ENCODE results near the gene MID1.
A peak's percentile ranks its signal among the peaks of the same experiment; 100 is the strongest.

The MID1 gene

GRCh38 chrX:10479508-10479907 lies 140.9 kb downstream of the MID1 start:
- no peak for DNase-seq
- in situ Hi-C loops (cut with HindIII; ENCODE audit: low pct_ligation_motif_present, low pct_unique_long_range_greater_than_20kb, low sequenced_read_pairs) = no loop called here

- no peak for DNase-seq
- in situ Hi-C loops (cut with HindIII; ENCODE audit: low pct_ligation_motif_present, low pct_unique_long_range_greater_than_20kb, low sequenced_read_pairs) = no loop called here
These were observed 142.9 kb downstream of the MID1 start for GRCh38 chrX:10477525-10477924.

GRCh38 chrX:10474913-10475568 lies 145.3 kb downstream of the MID1 start:
- in situ Hi-C loops (cut with HindIII; ENCODE audit: low pct_ligation_motif_present, low pct_unique_long_range_greater_than_20kb, low sequenced_read_pairs) = no loop called here
- DNase-seq = no peak

- no peak for DNase-seq
- in situ Hi-C loops (cut with HindIII; ENCODE audit: low pct_ligation_motif_present, low pct_unique_long_range_greater_than_20kb, low sequenced_read_pairs) = no loop called here
These were observed 145.9 kb downstream of the MID1 start for GRCh38 chrX:10474510-10474909.

- no peak for DNase-seq
- in situ Hi-C loops (cut with HindIII; ENCODE audit: low pct_ligation_motif_present, low pct_unique_long_range_greater_than_20kb, low sequenced_read_pairs) = no loop called here
These were observed 149.0 kb downstream of the MID1 start for GRCh38 chrX:10471418-10471817.

GRCh38 chrX:10470009-10470408 lies 150.4 kb downstream of the MID1 start:
- DNase-seq = no peak
- in situ Hi-C loops (cut with HindIII; ENCODE audit: low pct_ligation_motif_present, low pct_unique_long_range_greater_than_20kb, low sequenced_read_pairs) = no loop called here

- DNase-seq = no peak
- in situ Hi-C loops (cut with HindIII; ENCODE audit: low pct_ligation_motif_present, low pct_unique_long_range_greater_than_20kb, low sequenced_read_pairs) = no loop called here
These were observed 152.6 kb downstream of the MID1 start for GRCh38 chrX:10467793-10468192.

- no peak for DNase-seq
- in situ Hi-C loops (cut with HindIII; ENCODE audit: low pct_ligation_motif_present, low pct_unique_long_range_greater_than_20kb, low sequenced_read_pairs) = no loop called here
These were observed 155.1 kb downstream of the MID1 start for GRCh38 chrX:10465254-10465653.

- in situ Hi-C loops (cut with HindIII; ENCODE audit: low pct_ligation_motif_present, low pct_unique_long_range_greater_than_20kb, low sequenced_read_pairs) = no loop called here
- no peak for DNase-seq
These were observed 163.3 kb downstream of the MID1 start for GRCh38 chrX:10457092-10457491.

- no peak for DNase-seq
- in situ Hi-C loops (cut with HindIII; ENCODE audit: low pct_ligation_motif_present, low pct_unique_long_range_greater_than_20kb, low sequenced_read_pairs) = no loop called here
These were observed 166.4 kb downstream of the MID1 start for GRCh38 chrX:10453945-10454344.

- DNase-seq = no peak
- in situ Hi-C loops (cut with HindIII; ENCODE audit: low pct_ligation_motif_present, low pct_unique_long_range_greater_than_20kb, low sequenced_read_pairs) = no loop called here
These were observed 169.4 kb downstream of the MID1 start for GRCh38 chrX:10450959-10451355.

GRCh38 chrX:10450229-10450958 lies 170.0 kb downstream of the MID1 start:
- peak; percentile 1 for DNase-seq
- in situ Hi-C loops (cut with HindIII; ENCODE audit: low pct_ligation_motif_present, low pct_unique_long_range_greater_than_20kb, low sequenced_read_pairs) = no loop called here

GRCh38 chrX:10447564-10448214 lies 172.7 kb downstream of the MID1 start:
- DNase-seq = peak; percentile 53
- in situ Hi-C loops (cut with HindIII; ENCODE audit: low pct_ligation_motif_present, low pct_unique_long_range_greater_than_20kb, low sequenced_read_pairs) = no loop called here

GRCh38 chrX:10444204-10444603 lies 176.2 kb downstream of the MID1 start:
- in situ Hi-C loops (cut with HindIII; ENCODE audit: low pct_ligation_motif_present, low pct_unique_long_range_greater_than_20kb, low sequenced_read_pairs) = no loop called here
- DNase-seq = no peak

- in situ Hi-C loops (cut with HindIII; ENCODE audit: low pct_ligation_motif_present, low pct_unique_long_range_greater_than_20kb, low sequenced_read_pairs) = no loop called here
- DNase-seq = no peak
These were observed 178.9 kb downstream of the MID1 start for GRCh38 chrX:10441464-10441863.

GRCh38 chrX:10433296-10433965 lies 187.0 kb downstream of the MID1 start:
- in situ Hi-C loops (cut with HindIII; ENCODE audit: low pct_ligation_motif_present, low pct_unique_long_range_greater_than_20kb, low sequenced_read_pairs) = no loop called here
- no peak for DNase-seq

- in situ Hi-C loops (cut with HindIII; ENCODE audit: low pct_ligation_motif_present, low pct_unique_long_range_greater_than_20kb, low sequenced_read_pairs) = no loop called here
- no peak for DNase-seq
These were observed 190.5 kb downstream of the MID1 start for GRCh38 chrX:10429908-10430307.

GRCh38 chrX:10427249-10427648 lies 193.1 kb downstream of the MID1 start:
- no peak for DNase-seq
- in situ Hi-C loops (cut with HindIII; ENCODE audit: low pct_ligation_motif_present, low pct_unique_long_range_greater_than_20kb, low sequenced_read_pairs) = no loop called here

- in situ Hi-C loops (cut with HindIII; ENCODE audit: low pct_ligation_motif_present, low pct_unique_long_range_greater_than_20kb, low sequenced_read_pairs) = no loop called here
- DNase-seq = no peak
These were observed 196.7 kb downstream of the MID1 start for GRCh38 chrX:10423716-10424115.

Measured in ACHN (cell line).